ENCODE results near the gene PASD1.

Gene PASD1

GRCh38 chrX:151701071-151701470 lies 137.6 kb downstream of the PASD1 start:
- ATAC-seq (ENCODE audit: insufficient read depth, low read depth) (no peak), DNase-seq (no peak)
- Histone ChIP-seq H3K9ac (ENCODE audit: low read depth, low read length) (no peak overlapping the region), H3K4me3 (ENCODE audit: low read depth in 1 of 2, low read length in 2 of 2) (no peak overlapping the region), H3K27me3 (ENCODE audit: insufficient read depth, low read length, poor library complexity) (no peaks in the 10 kb centered on the region), H3K27ac (ENCODE audit: low read length) (no peak overlapping the region), H3K9me3 (ENCODE audit: insufficient read depth, low read length, severe bottlenecking) (no peaks in the 10 kb centered on the region), H4K20me1 (ENCODE audit: insufficient read depth, low read length) (no peaks in the 10 kb centered on the region), H3K36me3 (ENCODE audit: insufficient read depth, low read length) (no peaks in the 10 kb centered on the region), H3K4me2 (ENCODE audit: insufficient read depth, low read length) (no peak overlapping the region), H3K79me2 (ENCODE audit: insufficient read depth, low read length) (no peaks in the 10 kb centered on the region), H3K4me1 (ENCODE audit: insufficient read depth, low read length) (no peaks in the 10 kb centered on the region), H2AFZ (ENCODE audit: low read depth, low read length) (no peak overlapping the region)
- TF ChIP-seq EZH2 (IDR thresholded peaks at IDR 0.05; ENCODE audit: borderline replicate concordance, low read depth, low read length, severe bottlenecking), result no peak
- TF ChIP-seq, protein P1, sequence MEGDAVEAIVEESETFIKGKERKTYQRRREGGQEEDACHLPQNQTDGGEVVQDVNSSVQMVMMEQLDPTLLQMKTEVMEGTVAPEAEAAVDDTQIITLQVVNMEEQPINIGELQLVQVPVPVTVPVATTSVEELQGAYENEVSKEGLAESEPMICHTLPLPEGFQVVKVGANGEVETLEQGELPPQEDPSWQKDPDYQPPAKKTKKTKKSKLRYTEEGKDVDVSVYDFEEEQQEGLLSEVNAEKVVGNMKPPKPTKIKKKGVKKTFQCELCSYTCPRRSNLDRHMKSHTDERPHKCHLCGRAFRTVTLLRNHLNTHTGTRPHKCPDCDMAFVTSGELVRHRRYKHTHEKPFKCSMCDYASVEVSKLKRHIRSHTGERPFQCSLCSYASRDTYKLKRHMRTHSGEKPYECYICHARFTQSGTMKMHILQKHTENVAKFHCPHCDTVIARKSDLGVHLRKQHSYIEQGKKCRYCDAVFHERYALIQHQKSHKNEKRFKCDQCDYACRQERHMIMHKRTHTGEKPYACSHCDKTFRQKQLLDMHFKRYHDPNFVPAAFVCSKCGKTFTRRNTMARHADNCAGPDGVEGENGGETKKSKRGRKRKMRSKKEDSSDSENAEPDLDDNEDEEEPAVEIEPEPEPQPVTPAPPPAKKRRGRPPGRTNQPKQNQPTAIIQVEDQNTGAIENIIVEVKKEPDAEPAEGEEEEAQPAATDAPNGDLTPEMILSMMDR (IDR thresholded peaks at IDR 0.05; ENCODE audit: borderline replicate concordance, extremely low read depth, low read length, poor library complexity, severe bottlenecking), result no peak

GRCh38 chrX:151701531-151701930 lies 138.1 kb downstream of the PASD1 start:
- Histone ChIP-seq H3K9me3 (ENCODE audit: insufficient read depth, low read length, severe bottlenecking) (no peaks in the 10 kb centered on the region), H3K4me2 (ENCODE audit: insufficient read depth, low read length) (no peak overlapping the region), H3K27ac (ENCODE audit: low read length) (no peak overlapping the region), H3K4me3 (ENCODE audit: low read depth in 1 of 2, low read length in 2 of 2) (no peak overlapping the region), H2AFZ (ENCODE audit: low read depth, low read length) (no peak overlapping the region), H3K4me1 (ENCODE audit: insufficient read depth, low read length) (no peaks in the 10 kb centered on the region), H3K27me3 (ENCODE audit: insufficient read depth, low read length, poor library complexity) (no peaks in the 10 kb centered on the region), H3K79me2 (ENCODE audit: insufficient read depth, low read length) (no peaks in the 10 kb centered on the region), H3K9ac (ENCODE audit: low read depth, low read length) (no peak overlapping the region), H3K36me3 (ENCODE audit: insufficient read depth, low read length) (no peaks in the 10 kb centered on the region), H4K20me1 (ENCODE audit: insufficient read depth, low read length) (no peaks in the 10 kb centered on the region)
- ATAC-seq (ENCODE audit: insufficient read depth, low read depth) (no peak), DNase-seq (no peak)
- TF ChIP-seq, protein P1 (IDR thresholded peaks at IDR 0.05; ENCODE audit: borderline replicate concordance, extremely low read depth, low read length, poor library complexity, severe bottlenecking), result no peak
- TF ChIP-seq EZH2 (IDR thresholded peaks at IDR 0.05; ENCODE audit: borderline replicate concordance, low read depth, low read length, severe bottlenecking), result no peak

DNA sequence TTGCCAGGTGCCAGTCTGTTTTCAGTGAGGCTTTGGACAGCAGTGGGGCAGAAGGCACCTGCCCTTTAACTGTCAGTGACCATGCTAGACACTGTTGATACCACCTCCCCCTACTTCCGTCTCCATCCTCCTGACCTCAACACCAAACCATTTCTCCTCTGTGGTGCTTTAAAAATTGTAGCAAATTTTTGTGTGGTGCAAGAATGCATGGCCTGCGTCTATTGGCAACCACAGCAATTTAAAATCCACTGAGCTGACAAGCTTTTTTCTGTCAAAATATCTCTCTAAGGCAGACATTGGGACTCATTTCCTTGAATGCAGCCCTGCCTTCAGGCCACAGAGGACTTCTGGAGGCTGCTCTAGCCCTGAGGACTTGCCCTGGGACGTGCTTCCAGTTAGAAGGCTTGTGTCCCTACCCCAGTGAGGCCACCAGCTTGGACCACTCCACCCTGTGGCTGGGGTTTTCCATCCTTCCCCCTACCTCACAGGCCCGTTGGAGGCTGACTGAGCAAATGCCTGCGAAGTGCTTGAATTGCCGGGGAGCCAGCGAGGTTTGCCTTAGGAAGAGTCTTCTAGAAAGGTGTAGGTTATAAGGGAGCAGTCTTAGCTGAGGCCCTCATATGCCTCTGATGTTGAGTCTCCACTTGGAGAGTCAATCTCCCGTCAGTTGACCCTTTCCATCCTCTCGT lies 138.7 kb downstream of the PASD1 start:
- no peak overlapping the region for H3K27ac ChIP-seq (ENCODE audit: low read length)

More for the DNA sequence above, 138.7 kb downstream of the PASD1 start:
- no peaks in the 10 kb centered on the region for H3K27me3 ChIP-seq (ENCODE audit: insufficient read depth, low read length, poor library complexity)
- H4K20me1 ChIP-seq (ENCODE audit: insufficient read depth, low read length), result no peaks in the 10 kb centered on the region
- TF ChIP-seq EZH2 (IDR thresholded peaks at IDR 0.05; ENCODE audit: borderline replicate concordance, low read depth, low read length, severe bottlenecking), result no peak
- TF ChIP-seq, protein P1 (IDR thresholded peaks at IDR 0.05; ENCODE audit: borderline replicate concordance, extremely low read depth, low read length, poor library complexity, severe bottlenecking), result no peak
- H3K9me3 ChIP-seq (ENCODE audit: insufficient read depth, low read length, severe bottlenecking), result no peaks in the 10 kb centered on the region
- no peaks in the 10 kb centered on the region for H3K79me2 ChIP-seq (ENCODE audit: insufficient read depth, low read length)
- DNase-seq, result no peak
- no peaks in the 10 kb centered on the region for H3K4me1 ChIP-seq (ENCODE audit: insufficient read depth, low read length)
- H3K9ac ChIP-seq (ENCODE audit: low read depth, low read length), result no peak overlapping the region
- H3K4me2 ChIP-seq (ENCODE audit: insufficient read depth, low read length), result no peak overlapping the region
- H3K4me3 ChIP-seq (ENCODE audit: low read depth in 1 of 2, low read length in 2 of 2), result no peak overlapping the region
- no peak for ATAC-seq (ENCODE audit: insufficient read depth, low read depth)
- H2AFZ ChIP-seq (ENCODE audit: low read depth, low read length), result no peak overlapping the region
- no peaks in the 10 kb centered on the region for H3K36me3 ChIP-seq (ENCODE audit: insufficient read depth, low read length)
